Right lobe of liver (tissue), 6 donors: ENCODE data around the gene TIMM29. TPM values are rescaled to one million over a fixed set of nuclear protein-coding genes. Genes with fewer than 3 reads are reported as not detected.

Source experiments
- ATAC-seq, 4 donors: fragments of 200-7000 bp; cut with Tn5 transposase; one replicate each; pipeline ENCODE4 v1.9.1; 2020; ENCODE audit warnings: mild to moderate bottlenecking in 4 of 4, moderate library complexity in 4 of 4
- DNase-seq, 3 donors: peaks; one replicate each; pipeline ENCODE4 v3.0.0-alpha.2; 2020
- H3K27ac ChIP-seq, 3 donors: fragments of 200-600 bp; one replicate each; pipeline ENCODE4 v1.8.0; 2022
- H3K27me3 ChIP-seq, 2 donors: fragments of 200-600 bp; one replicate each; pipeline ENCODE4 v1.8.0; 2022
- H3K36me3 ChIP-seq, 4 donors: fragments of 200-600 bp; sonication (generic) in 1 of 4; one replicate each; pipeline versions ENCODE4 v1.5.1 to v1.8.0; 2017 to 2022; ENCODE audit warnings: control low read depth in 1 of 4
- H3K4me1 ChIP-seq, 4 donors: fragments of 200-600 bp; sonication (generic) in 1 of 4; one replicate each; pipeline versions ENCODE4 v1.5.1 to v1.8.0; 2017 to 2022; ENCODE audit warnings: control low read depth in 1 of 4
- H3K4me3 ChIP-seq, 3 donors: fragments of 200-600 bp; one replicate each; pipeline ENCODE4 v1.8.0; 2022
- H3K9me3 ChIP-seq, 4 donors: fragments of 200-600 bp; sonication (generic) in 1 of 4; one replicate each; pipeline versions ENCODE4 v1.5.1 to v1.8.0; 2017 to 2022; ENCODE audit warnings: control low read depth in 1 of 4
- CTCF ChIP-seq, 4 donors: fragments of 200-600 bp in 3 of 4; fragments of 450-650 bp in 1 of 4; IDR thresholded peaks; one replicate each; pipeline versions ENCODE4 v1.5.1 to v1.8.0; 2016 to 2022; ENCODE audit warnings: antibody characterized with exemption in 4 of 4, mild to moderate bottlenecking in 2 of 4
- POLR2A ChIP-seq: fragments of 450-650 bp; IDR thresholded peaks from one replicate; pipeline ENCODE4 v1.6.1; 2017; ENCODE audit warnings: antibody characterized with exemption, mild to moderate bottlenecking
- WGBS: methylation state at CpG from one replicate; pipeline ENCODE4 v1.1.6; 2018; ENCODE audit warnings: low coverage, low lambda C conversion rate; ENCODE audit not compliant: insufficient coverage; ENCODE audit errors: missing lambda C conversion rate; 5-methylcytosine and 5-hydroxymethylcytosine counted together
- intact Hi-C, 2 donors: fragments of 100-400 bp; cut with DNase I; formaldehyde crosslinking; loops; one replicate each; pipeline versions ENCODE4 v1.11.2 to v1.14.1; 2022
- total RNA-seq, 6 experiments: library from RNA; depleted of rRNA in 2 of 6; stranded (reverse); fragments of >200 nt in 2 of 6; fragmentation: NEBNext Ultra II Directional in 3 of 6; extraction: Animal tissue kit (Norgen Biotek cat#: 25700) in 3 of 6; gene quantifications; one replicate each; pipeline versions ENCODE4 v1.1.0 to v1.2.4, GENCODE V29; 2016 to 2023
- donor health status: DM: no; HTN: yes; CAD: no.
- donor health status: DM: no; HTN: no; CAD: no.
- donor health status: DM: no; HTN: no; CAD: no.
- donor health status: DM: no; HTN: yes; CAD: no.
- donor health status: DM: no; HTN: yes; CAD: no.

Gene TIMM29
- total RNA-seq, 6 experiments from 2014 or later: 10.2 to 15.7 (median 11.6) TPM

GRCh38 chr19:10919352-10920287 is 9.0 kb upstream of the TIMM29 start:
- no peak for DNase-seq
- H3K9me3 ChIP-seq: no peaks in the 10 kb centered on the region
- H3K36me3 ChIP-seq: peaks cover 0 to 18% (median 12%) of the 10 kb centered on the region in 4 donors
- intact Hi-C loops: loop anchor here (5.0 to 10.0 kb wide), 2 partner anchors 45 to 47 kb away; partner anchors contain the start of gene CARM1 (in 2 of the 2)
- no peaks in the 10 kb centered on the region for H3K4me1 ChIP-seq
- ATAC-seq: no peak
- no peak for TF ChIP-seq CTCF (IDR thresholded peaks at IDR 0.05)
- no peak for TF ChIP-seq POLR2A
- H3K27me3 ChIP-seq: no peaks in the 10 kb centered on the region
- WGBS: 83% methylated on average over 4 of the region's 26 CpGs
- H3K27ac ChIP-seq: no peak overlapping the region
- H3K4me3 ChIP-seq: no peak overlapping the region

- Histone ChIP-seq H3K27me3 (no peaks in the 10 kb centered on the region), H3K9me3 (no peaks in the 10 kb centered on the region), H3K36me3 (peaks cover 0 to 18% (median 12%) of the 10 kb centered on the region in 4 donors), H3K27ac (no peak overlapping the region), H3K4me1 (no peaks in the 10 kb centered on the region), H3K4me3 (no peak overlapping the region)
- no peak for TF ChIP-seq CTCF (IDR thresholded peaks at IDR 0.05)
- no peak for TF ChIP-seq POLR2A
- ATAC-seq (no peak), DNase-seq (no peak)
- intact Hi-C loops: loop anchor here (5.0 to 10.0 kb wide), 2 partner anchors 45 to 48 kb away; partner anchors contain the start of gene CARM1 (in 2 of the 2)
- WGBS: no CpG with 5 or more reads among the region's 10 CpGs
Observed at GRCh38 chr19:10920288-10920655, 8.3 kb upstream of the TIMM29 start.

- intact Hi-C loops: loop anchor here (5.0 to 10.0 kb wide), 2 partner anchors 46 to 48 kb away; partner anchors contain the start of gene CARM1 (in 2 of the 2)
- ATAC-seq (no peak), DNase-seq (no peak)
- peaks cover 0 to 18% (median 12%) of the 10 kb centered on the region in 4 donors for H3K36me3 ChIP-seq
- H3K27me3 ChIP-seq: no peaks in the 10 kb centered on the region
- TF ChIP-seq CTCF (IDR thresholded peaks at IDR 0.05) (no peak), POLR2A (no peak)
- H3K27ac ChIP-seq: no peak overlapping the region
- H3K4me3 ChIP-seq: no peak overlapping the region
- no peaks in the 10 kb centered on the region for H3K4me1 ChIP-seq
- no peaks in the 10 kb centered on the region for H3K9me3 ChIP-seq
- 93% methylated on average over 3 of the region's 16 CpGs for WGBS
Observed at GRCh38 chr19:10920781-10921180, 7.8 kb upstream of the TIMM29 start.

- DNase-seq: no peak
- Histone ChIP-seq H3K4me1 (no peaks in the 10 kb centered on the region), H3K4me3 (no peak overlapping the region), H3K36me3 (peaks cover 0 to 18% (median 12%) of the 10 kb centered on the region in 4 donors), H3K9me3 (no peaks in the 10 kb centered on the region), H3K27ac (no peak overlapping the region), H3K27me3 (no peaks in the 10 kb centered on the region)
- ATAC-seq: peak in 1 of 4 donors; percentile 3
- intact Hi-C loops: loop anchor here (5.0 to 10.0 kb wide), 2 partner anchors 47 to 49 kb away; partner anchors contain the start of gene CARM1 (in 2 of the 2)
- 81% methylated on average over 3 of the region's 43 CpGs for WGBS
- TF ChIP-seq CTCF (IDR thresholded peaks at IDR 0.05): no peak
- TF ChIP-seq POLR2A: no peak
Observed at GRCh38 chr19:10921199-10921909, 7.3 kb upstream of the TIMM29 start.
